NCI-H1417 (cell line): ENCODE results near the gene C12orf60.

Experiments used
- DNase-seq, 3 experiments: peaks; one replicate each; lab custom pipeline; 2025; lab: John Stamatoyannopoulos, UW

C12orf60 gene

GRCh38 chr12:14873440-14874185 is 70.1 kb downstream of the C12orf60 start:
- DNase-seq: no peak
